Measurements from ENCODE around the gene EHMT1. TPM values are rescaled to one million over a fixed set of nuclear protein-coding genes. Genes with fewer than 3 reads are reported as not detected.
"Not testable (repeated sequence)": the region's sequence is repeated elsewhere in the genome, so short reads cannot be mapped to it uniquely, and the experiment has no call there.

EHMT1 gene
- total RNA-seq, 1 donor: 46.3 TPM

DNA sequence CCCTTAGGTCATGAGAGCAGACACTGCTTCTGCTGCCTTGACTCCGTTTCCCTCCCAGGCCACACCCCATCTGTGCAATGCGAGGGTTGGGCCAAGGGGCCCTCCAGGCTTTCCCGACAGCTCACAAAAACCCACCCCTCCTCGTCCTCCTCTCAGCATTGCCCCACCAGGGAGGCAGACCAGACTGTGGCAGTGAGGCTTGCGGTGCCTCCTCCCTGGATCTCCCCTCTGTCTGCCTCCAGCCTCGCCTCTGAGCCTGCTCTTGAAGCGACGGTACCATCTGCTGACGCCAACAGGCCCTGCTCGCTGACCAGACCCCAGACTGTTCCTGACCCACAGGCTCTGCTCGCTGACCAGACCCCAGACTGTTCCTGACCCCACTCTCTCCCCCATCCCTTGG lies 159.5 kb downstream of the EHMT1 start:
- Histone ChIP-seq H4K20me1 (ENCODE audit: insufficient read depth, low read length) (peaks cover 5% of the 10 kb centered on the region), H3K4me2 (ENCODE audit: insufficient read depth, low read length) (no peak overlapping the region), H2AFZ (ENCODE audit: low read length) (no peak overlapping the region), H3K79me2 (ENCODE audit: insufficient read depth, low read length) (no peaks in the 10 kb centered on the region), H3K9me3 (ENCODE audit: low read depth, low read length) (no peaks in the 10 kb centered on the region), H3K4me3 (ENCODE audit: insufficient read depth, low read length) (no peak overlapping the region), H3K36me3 (ENCODE audit: insufficient read depth, low read length) (peaks cover 57% of the 10 kb centered on the region), H3K27me3 (ENCODE audit: insufficient read depth, low read length) (no peaks in the 10 kb centered on the region), H3K27ac (ENCODE audit: low read depth, low read length) (no peak overlapping the region), H3K4me1 (ENCODE audit: insufficient read depth, low read length) (no peaks in the 10 kb centered on the region)
- peak; percentile 36 for DNase-seq (ENCODE audit: insufficient read length, low spot score, missing footprints)
- TF ChIP-seq, protein P1, sequence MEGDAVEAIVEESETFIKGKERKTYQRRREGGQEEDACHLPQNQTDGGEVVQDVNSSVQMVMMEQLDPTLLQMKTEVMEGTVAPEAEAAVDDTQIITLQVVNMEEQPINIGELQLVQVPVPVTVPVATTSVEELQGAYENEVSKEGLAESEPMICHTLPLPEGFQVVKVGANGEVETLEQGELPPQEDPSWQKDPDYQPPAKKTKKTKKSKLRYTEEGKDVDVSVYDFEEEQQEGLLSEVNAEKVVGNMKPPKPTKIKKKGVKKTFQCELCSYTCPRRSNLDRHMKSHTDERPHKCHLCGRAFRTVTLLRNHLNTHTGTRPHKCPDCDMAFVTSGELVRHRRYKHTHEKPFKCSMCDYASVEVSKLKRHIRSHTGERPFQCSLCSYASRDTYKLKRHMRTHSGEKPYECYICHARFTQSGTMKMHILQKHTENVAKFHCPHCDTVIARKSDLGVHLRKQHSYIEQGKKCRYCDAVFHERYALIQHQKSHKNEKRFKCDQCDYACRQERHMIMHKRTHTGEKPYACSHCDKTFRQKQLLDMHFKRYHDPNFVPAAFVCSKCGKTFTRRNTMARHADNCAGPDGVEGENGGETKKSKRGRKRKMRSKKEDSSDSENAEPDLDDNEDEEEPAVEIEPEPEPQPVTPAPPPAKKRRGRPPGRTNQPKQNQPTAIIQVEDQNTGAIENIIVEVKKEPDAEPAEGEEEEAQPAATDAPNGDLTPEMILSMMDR (IDR thresholded peaks at IDR 0.05; ENCODE audit: extremely low read depth, low read depth, low read length): no peak

DNA sequence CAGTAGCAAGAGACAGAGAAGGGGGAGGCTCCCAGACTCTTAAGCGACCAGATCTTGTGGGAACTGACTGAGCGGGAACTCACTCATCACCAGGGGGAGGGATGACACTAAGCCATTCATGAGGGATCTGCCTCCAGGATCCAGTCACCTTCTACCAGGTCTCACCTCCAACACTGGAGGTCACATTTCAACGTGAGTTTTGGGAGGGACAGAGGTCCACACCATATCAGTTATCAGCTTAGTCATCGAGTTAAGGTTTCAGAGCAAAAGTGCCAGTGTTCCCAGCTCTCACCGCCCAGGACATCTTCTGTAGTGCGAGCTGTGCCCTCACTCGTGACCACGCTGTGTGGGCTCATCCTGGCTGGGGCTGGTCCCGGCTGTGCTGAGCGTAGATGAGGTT lies 160.1 kb downstream of the EHMT1 start:
- H3K9me3 ChIP-seq (ENCODE audit: low read depth, low read length): no peaks in the 10 kb centered on the region
- H3K4me1 ChIP-seq (ENCODE audit: insufficient read depth, low read length): no peaks in the 10 kb centered on the region
- H2AFZ ChIP-seq (ENCODE audit: low read length): no peak overlapping the region
- H3K4me2 ChIP-seq (ENCODE audit: insufficient read depth, low read length): no peak overlapping the region
- peaks cover 57% of the 10 kb centered on the region for H3K36me3 ChIP-seq (ENCODE audit: insufficient read depth, low read length)
- no peak overlapping the region for H3K27ac ChIP-seq (ENCODE audit: low read depth, low read length)
- TF ChIP-seq, protein P1 (IDR thresholded peaks at IDR 0.05; ENCODE audit: extremely low read depth, low read depth, low read length): no peak
- H3K4me3 ChIP-seq (ENCODE audit: insufficient read depth, low read length): no peak overlapping the region
- peak; percentile 58 for DNase-seq (ENCODE audit: insufficient read length, low spot score, missing footprints)
- H4K20me1 ChIP-seq (ENCODE audit: insufficient read depth, low read length): peaks cover 7% of the 10 kb centered on the region
- no peaks in the 10 kb centered on the region for H3K27me3 ChIP-seq (ENCODE audit: insufficient read depth, low read length)
- H3K79me2 ChIP-seq (ENCODE audit: insufficient read depth, low read length): no peaks in the 10 kb centered on the region

DNA sequence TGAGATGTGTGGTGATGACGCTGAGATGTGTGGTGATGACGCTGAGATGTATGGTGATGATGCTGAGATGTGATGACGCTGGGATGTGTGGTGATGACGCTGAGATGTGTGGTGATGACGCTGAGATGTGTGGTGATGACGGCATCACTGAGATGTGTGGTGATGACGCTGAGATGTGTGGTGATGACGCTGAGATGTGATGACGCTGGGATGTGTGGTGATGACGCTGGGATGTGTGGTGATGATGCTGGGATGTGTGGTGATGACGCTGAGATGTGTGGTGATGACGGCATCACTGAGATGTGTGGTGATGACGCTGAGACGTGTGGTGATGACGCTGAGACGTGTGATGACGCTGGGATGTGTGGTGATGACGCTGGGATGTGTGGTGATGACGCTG lies 161.2 kb downstream of the EHMT1 start:
- peaks cover 59% of the 10 kb centered on the region for H3K36me3 ChIP-seq (ENCODE audit: insufficient read depth, low read length)
- H3K4me1 ChIP-seq (ENCODE audit: insufficient read depth, low read length); H3K27ac ChIP-seq (ENCODE audit: low read depth, low read length); H3K79me2 ChIP-seq (ENCODE audit: insufficient read depth, low read length); H3K4me3 ChIP-seq (ENCODE audit: insufficient read depth, low read length); H2AFZ ChIP-seq (ENCODE audit: low read length); DNase-seq (ENCODE audit: insufficient read length, low spot score, missing footprints); H3K27me3 ChIP-seq (ENCODE audit: insufficient read depth, low read length); H3K9me3 ChIP-seq (ENCODE audit: low read depth, low read length); H3K4me2 ChIP-seq (ENCODE audit: insufficient read depth, low read length): not testable (repeated sequence)
- H4K20me1 ChIP-seq (ENCODE audit: insufficient read depth, low read length): peaks cover 16% of the 10 kb centered on the region

DNA sequence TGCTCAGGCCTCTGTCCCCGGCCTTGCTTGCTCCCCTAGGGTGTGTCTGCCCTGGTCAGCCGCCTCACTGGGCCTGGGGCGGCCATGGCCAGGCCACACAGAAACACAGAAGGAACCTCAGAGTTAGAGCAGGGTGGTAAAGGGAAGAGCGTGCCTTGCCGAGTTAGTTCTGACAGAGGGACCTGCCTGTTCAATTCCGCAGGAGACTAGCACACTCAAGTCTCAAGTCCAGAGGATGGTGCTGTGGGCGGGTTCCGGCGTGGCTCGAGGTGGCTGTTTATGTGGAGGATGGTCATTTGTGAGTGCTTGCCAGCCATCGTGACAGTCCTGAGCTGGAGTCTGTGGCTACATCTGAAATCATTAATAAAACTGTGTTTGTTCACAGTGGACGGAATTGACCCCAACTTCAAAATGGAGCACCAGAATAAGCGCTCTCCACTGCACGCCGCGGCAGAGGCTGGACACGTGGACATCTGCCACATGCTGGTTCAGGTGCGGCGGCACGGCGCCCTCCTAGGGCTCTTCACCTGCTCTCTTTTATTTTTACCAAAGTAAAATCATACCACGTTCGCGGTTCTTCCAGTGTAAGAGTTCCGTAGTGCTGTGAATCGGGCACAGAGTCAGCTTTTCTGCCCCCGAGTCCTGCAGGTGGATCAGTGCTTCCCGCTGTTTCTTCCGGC lies 163.2 kb downstream of the EHMT1 start:
- H4K20me1 ChIP-seq (ENCODE audit: insufficient read depth, low read length): peaks cover 15% of the 10 kb centered on the region
- H3K4me3 ChIP-seq (ENCODE audit: insufficient read depth, low read length): no peak overlapping the region
- DNase-seq (ENCODE audit: insufficient read length, low spot score, missing footprints): peak; percentile 62

More for the DNA sequence above, 163.2 kb downstream of the EHMT1 start:
- H3K36me3 ChIP-seq (ENCODE audit: insufficient read depth, low read length): peaks cover 43% of the 10 kb centered on the region
- TF ChIP-seq, protein P1 (IDR thresholded peaks at IDR 0.05; ENCODE audit: extremely low read depth, low read depth, low read length): no peak
- no peak overlapping the region for H2AFZ ChIP-seq (ENCODE audit: low read length)
- no peaks in the 10 kb centered on the region for H3K27me3 ChIP-seq (ENCODE audit: insufficient read depth, low read length)
- peaks cover 14% of the 10 kb centered on the region for H3K4me1 ChIP-seq (ENCODE audit: insufficient read depth, low read length)
- H3K4me2 ChIP-seq (ENCODE audit: insufficient read depth, low read length): no peak overlapping the region
- H3K9me3 ChIP-seq (ENCODE audit: low read depth, low read length): no peaks in the 10 kb centered on the region
- H3K27ac ChIP-seq (ENCODE audit: low read depth, low read length): no peak overlapping the region
- peaks cover 9% of the 10 kb centered on the region for H3K79me2 ChIP-seq (ENCODE audit: insufficient read depth, low read length)
